ENCODE data around the gene MID1.
A peak's percentile ranks its signal among the peaks of the same experiment; 100 is the strongest.

Gene MID1

GRCh38 chrX:10525381-10526120 is 94.8 kb downstream of the MID1 start:
- DNase-seq = no peak

- DNase-seq = no peak
Observed at GRCh38 chrX:10524578-10524977, 95.8 kb downstream of the MID1 start.

GRCh38 chrX:10519761-10520160 is 100.6 kb downstream of the MID1 start:
- DNase-seq = no peak

GRCh38 chrX:10519278-10519677 is 101.1 kb downstream of the MID1 start:
- no peak for DNase-seq

GRCh38 chrX:10518073-10518472 is 102.3 kb downstream of the MID1 start:
- DNase-seq = no peak

GRCh38 chrX:10516781-10517322 is 103.5 kb downstream of the MID1 start:
- DNase-seq = no peak

- DNase-seq = no peak
Observed at GRCh38 chrX:10514891-10515290, 105.5 kb downstream of the MID1 start.

GRCh38 chrX:10513974-10514373 is 106.4 kb downstream of the MID1 start:
- no peak for DNase-seq

GRCh38 chrX:10512741-10513140 is 107.6 kb downstream of the MID1 start:
- no peak for DNase-seq

GRCh38 chrX:10512258-10512657 is 108.1 kb downstream of the MID1 start:
- DNase-seq = no peak

- peak; percentile 4 for DNase-seq
Observed at GRCh38 chrX:10509397-10509796, 111.0 kb downstream of the MID1 start.

GRCh38 chrX:10508891-10509290 is 111.5 kb downstream of the MID1 start:
- DNase-seq = no peak

- no peak for DNase-seq
Observed at GRCh38 chrX:10507876-10508275, 112.5 kb downstream of the MID1 start.

GRCh38 chrX:10507181-10507580 is 113.2 kb downstream of the MID1 start:
- no peak for DNase-seq

GRCh38 chrX:10506781-10507180 is 113.6 kb downstream of the MID1 start:
- DNase-seq = no peak

- no peak for DNase-seq
Observed at GRCh38 chrX:10505726-10506125, 114.7 kb downstream of the MID1 start.

GRCh38 chrX:10502961-10503360 is 117.4 kb downstream of the MID1 start:
- DNase-seq = no peak

GRCh38 chrX:10501611-10502010 is 118.8 kb downstream of the MID1 start:
- no peak for DNase-seq

GRCh38 chrX:10496345-10496965 is 123.9 kb downstream of the MID1 start:
- no peak for DNase-seq

- DNase-seq = no peak
Observed at GRCh38 chrX:10495677-10496076, 124.7 kb downstream of the MID1 start.

- no peak for DNase-seq
Observed at GRCh38 chrX:10492250-10492649, 128.1 kb downstream of the MID1 start.

- no peak for DNase-seq
Observed at GRCh38 chrX:10486373-10486772, 134.0 kb downstream of the MID1 start.

- DNase-seq = no peak
Observed at GRCh38 chrX:10485326-10485725, 135.1 kb downstream of the MID1 start.

- no peak for DNase-seq
Observed at GRCh38 chrX:10484683-10485247, 135.6 kb downstream of the MID1 start.

Data from NCI-H187 treated with DMSO at 0.1 percent for 48 hours (cell line).